Measurements from ENCODE around the gene BCKDHA. TPM values are rescaled to one million over a fixed set of nuclear protein-coding genes. Genes with fewer than 3 reads are reported as not detected.

Gene BCKDHA
- polyA plus RNA-seq, 1 donor, result 16.3 TPM

DNA sequence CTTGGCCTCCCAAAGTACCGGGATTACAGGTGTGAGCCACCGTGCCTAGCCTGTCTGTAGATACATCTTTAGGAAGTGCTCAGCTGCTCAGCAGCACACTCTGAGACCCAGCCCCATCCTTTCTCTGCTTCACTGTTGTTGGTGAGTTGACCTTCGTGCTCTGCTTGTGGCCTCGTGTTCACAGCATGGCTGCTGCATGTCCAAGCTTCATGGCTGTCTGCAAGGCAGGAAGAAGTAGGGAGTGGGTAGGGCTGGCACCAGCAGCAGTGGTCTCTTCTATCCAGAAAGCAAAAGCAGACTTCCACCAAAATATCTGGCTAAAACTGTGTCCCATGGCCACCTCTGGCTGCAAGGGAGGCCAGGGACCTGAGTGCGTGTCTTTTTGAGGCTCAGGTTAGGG is 15.3 kb downstream of the BCKDHA start:
- Histone ChIP-seq H3K4me3 (ENCODE audit: low read length) (no peak overlapping the region), H3K27me3 (ENCODE audit: control insufficient read depth, insufficient read depth, low read length) (no peaks in the 10 kb centered on the region), H3K4me1 (ENCODE audit: control insufficient read depth, insufficient read depth, low read length) (peaks cover 41% of the 10 kb centered on the region), H3K9me3 (ENCODE audit: control insufficient read depth, low read depth, low read length) (no peaks in the 10 kb centered on the region), H3K27ac (ENCODE audit: low read length) (no peak overlapping the region), H3K36me3 (ENCODE audit: control insufficient read depth, insufficient read depth, low read length) (peaks cover 58% of the 10 kb centered on the region)
- DNase-seq, result no peak
- no CpG with 5 or more reads among the region's 5 CpGs for WGBS (ENCODE audit: insufficient coverage, low lambda C conversion rate)

DNA sequence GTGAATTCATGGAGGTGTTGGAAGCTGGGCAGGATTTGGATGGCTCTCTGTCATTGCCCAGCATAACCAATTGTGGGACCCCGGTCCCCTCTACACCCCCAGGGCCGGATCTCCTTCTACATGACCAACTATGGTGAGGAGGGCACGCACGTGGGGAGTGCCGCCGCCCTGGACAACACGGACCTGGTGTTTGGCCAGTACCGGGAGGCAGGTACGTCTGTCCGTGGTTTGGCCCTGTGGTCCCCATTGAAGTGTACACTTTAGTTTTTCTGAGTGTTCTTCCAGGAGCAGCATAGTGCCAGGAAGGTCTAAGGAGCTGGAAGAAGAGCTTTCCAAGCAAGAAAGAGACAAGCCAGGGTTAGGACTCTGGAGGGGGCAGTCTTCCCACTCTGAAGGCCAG is 16.3 kb downstream of the BCKDHA start:
- no peak for DNase-seq
- no peaks in the 10 kb centered on the region for H3K27me3 ChIP-seq (ENCODE audit: control insufficient read depth, insufficient read depth, low read length)
- peaks cover 66% of the 10 kb centered on the region for H3K36me3 ChIP-seq (ENCODE audit: control insufficient read depth, insufficient read depth, low read length)
- no peak overlapping the region for H3K27ac ChIP-seq (ENCODE audit: low read length)
- no peaks in the 10 kb centered on the region for H3K9me3 ChIP-seq (ENCODE audit: control insufficient read depth, low read depth, low read length)
- peaks cover 31% of the 10 kb centered on the region for H3K4me1 ChIP-seq (ENCODE audit: control insufficient read depth, insufficient read depth, low read length)
- WGBS (ENCODE audit: insufficient coverage, low lambda C conversion rate), result no CpG with 5 or more reads among the region's 10 CpGs
- H3K4me3 ChIP-seq (ENCODE audit: low read length), result no peak overlapping the region

DNA sequence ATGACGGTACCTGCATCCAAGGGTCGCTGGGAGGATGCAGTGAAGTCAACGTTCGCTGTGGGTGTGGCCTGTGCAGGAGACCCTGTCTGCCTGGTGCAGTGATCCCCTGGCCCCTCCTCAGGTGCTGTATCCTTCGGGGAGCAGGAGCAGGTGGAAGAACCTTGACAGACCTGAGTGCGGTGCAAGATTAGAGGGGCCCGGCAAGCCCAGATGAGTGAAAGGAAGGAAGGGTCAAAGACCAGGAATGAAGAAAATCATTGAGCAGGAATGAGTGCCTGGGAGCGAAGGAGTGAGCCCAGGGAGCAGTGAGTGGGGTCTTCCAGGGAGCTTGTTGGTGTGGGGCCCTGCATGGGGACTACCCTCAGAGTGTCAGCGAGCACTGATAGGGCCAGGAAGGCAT is 16.8 kb downstream of the BCKDHA start:
- Histone ChIP-seq H3K27ac (ENCODE audit: low read length) (no peak overlapping the region), H3K4me3 (ENCODE audit: low read length) (no peak overlapping the region), H3K9me3 (ENCODE audit: control insufficient read depth, low read depth, low read length) (no peaks in the 10 kb centered on the region), H3K36me3 (ENCODE audit: control insufficient read depth, insufficient read depth, low read length) (peaks cover 70% of the 10 kb centered on the region), H3K4me1 (ENCODE audit: control insufficient read depth, insufficient read depth, low read length) (peaks cover 28% of the 10 kb centered on the region), H3K27me3 (ENCODE audit: control insufficient read depth, insufficient read depth, low read length) (no peaks in the 10 kb centered on the region)
- peak in 1 of 2 donors; percentile 68 for DNase-seq
- no CpG with 5 or more reads among the region's 9 CpGs for WGBS (ENCODE audit: insufficient coverage, low lambda C conversion rate)

DNA sequence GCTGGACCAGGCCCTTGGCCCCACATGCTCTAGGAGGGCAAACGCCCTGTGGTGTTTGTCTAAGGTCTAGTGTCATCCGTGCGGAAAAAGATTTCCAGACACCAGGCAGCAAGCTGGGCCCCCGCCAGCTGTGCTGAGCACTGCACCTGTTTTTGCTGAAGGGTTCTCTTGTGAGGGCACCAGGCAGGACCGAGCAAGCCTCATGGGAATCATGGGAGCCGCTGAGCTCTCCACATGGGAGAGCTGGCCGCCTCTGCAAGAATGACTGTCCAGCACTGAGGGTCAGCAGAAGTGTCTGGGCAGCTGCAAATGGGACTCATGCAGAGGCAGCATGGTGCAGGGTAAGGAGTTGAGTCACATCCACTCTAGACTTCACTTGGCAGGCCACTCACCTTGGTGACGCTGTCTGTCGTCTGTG is 17.5 kb downstream of the BCKDHA start:
- no CpG with 5 or more reads among the region's 9 CpGs for WGBS (ENCODE audit: insufficient coverage, low lambda C conversion rate)
- Histone ChIP-seq H3K4me3 (ENCODE audit: low read length) (no peak overlapping the region), H3K9me3 (ENCODE audit: control insufficient read depth, low read depth, low read length) (no peaks in the 10 kb centered on the region), H3K4me1 (ENCODE audit: control insufficient read depth, insufficient read depth, low read length) (peaks cover 23% of the 10 kb centered on the region), H3K27me3 (ENCODE audit: control insufficient read depth, insufficient read depth, low read length) (no peaks in the 10 kb centered on the region), H3K27ac (ENCODE audit: low read length) (no peak overlapping the region), H3K36me3 (ENCODE audit: control insufficient read depth, insufficient read depth, low read length) (peaks cover 76% of the 10 kb centered on the region)
- no peak for DNase-seq

DNA sequence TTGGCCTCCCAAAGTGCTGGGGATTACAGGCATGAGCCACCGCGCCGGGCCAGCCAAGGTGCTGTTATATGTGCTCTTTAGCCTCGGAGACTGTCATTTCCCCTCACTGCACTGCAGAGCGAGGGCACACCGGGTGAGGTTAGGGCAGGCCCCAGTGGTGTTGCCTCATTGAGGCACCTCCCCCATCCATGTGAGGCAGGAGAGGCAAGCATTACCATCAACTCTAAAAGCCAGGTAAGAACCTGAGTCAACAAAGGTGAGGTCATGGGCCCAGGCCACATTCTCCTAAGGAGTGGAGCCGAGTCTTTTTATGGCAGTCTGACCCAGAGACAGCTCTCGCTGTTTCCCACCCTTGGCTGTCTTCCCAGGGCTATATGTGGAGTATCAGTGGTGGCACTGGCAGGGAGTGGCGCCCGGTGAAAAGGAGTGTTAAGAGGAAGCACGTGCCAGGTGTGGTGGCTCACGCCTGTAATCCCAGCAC is 18.6 kb downstream of the BCKDHA start:
- no peak overlapping the region for H3K4me3 ChIP-seq (ENCODE audit: low read length)
- DNase-seq, result peak; percentile 77 to 98
- H3K27ac ChIP-seq (ENCODE audit: low read length), result peak overlapping the region; percentile 61

DNA sequence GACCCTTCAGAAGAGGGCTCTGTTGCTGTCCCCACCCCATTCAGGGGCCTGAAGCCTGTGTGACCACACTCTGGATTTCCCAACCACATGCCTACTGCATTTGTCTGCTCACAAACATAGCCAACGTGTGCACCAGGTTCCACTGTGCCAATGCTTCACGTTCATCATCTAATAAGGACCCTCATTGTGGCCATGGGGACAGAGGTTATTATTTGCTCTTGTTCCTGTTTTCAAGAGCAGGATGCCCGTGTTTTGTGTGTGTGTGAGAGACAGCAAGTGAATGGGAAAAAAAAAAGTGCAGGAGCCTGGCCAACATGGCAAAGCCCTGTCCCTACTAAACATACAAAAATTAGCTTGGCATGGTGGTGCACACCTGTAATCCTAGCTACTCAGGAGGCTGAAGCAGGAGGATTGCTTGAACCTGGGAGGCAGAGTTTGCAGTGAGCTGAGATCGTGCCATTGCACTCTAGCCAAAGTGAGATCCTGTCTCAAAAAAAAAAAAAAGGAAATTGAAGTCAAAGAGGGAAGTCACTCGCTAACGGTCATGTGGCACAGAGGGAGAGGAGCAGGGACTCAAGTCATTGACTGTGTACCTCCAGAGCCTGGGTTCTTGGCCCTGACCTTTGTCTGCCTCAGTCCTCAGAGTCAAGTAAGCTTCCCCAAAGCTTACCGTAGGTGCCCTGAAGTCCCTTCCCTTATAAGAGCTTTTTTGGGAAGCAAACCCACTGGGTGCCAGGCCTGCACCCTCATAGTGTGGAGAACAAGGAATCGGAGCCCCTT is 22.7 kb downstream of the BCKDHA start:
- H3K4me1 ChIP-seq (ENCODE audit: control insufficient read depth, insufficient read depth, low read length), result peaks cover 34% of the 10 kb centered on the region
- peaks cover 72% of the 10 kb centered on the region for H3K36me3 ChIP-seq (ENCODE audit: control insufficient read depth, insufficient read depth, low read length)
- peak overlapping the region; percentile 60 for H3K27ac ChIP-seq (ENCODE audit: low read length)
- WGBS (ENCODE audit: insufficient coverage, low lambda C conversion rate), result no CpG with 5 or more reads among the region's 8 CpGs
- no peak for DNase-seq
- H3K9me3 ChIP-seq (ENCODE audit: control insufficient read depth, low read depth, low read length), result peaks cover 6% of the 10 kb centered on the region
- H3K27me3 ChIP-seq (ENCODE audit: control insufficient read depth, insufficient read depth, low read length), result no peaks in the 10 kb centered on the region
- no peak overlapping the region for H3K4me3 ChIP-seq (ENCODE audit: low read length)

More for the DNA sequence above, 18.6 kb downstream of the BCKDHA start:
- WGBS (ENCODE audit: insufficient coverage, low lambda C conversion rate), result no CpG with 5 or more reads among the region's 12 CpGs
- H3K36me3 ChIP-seq (ENCODE audit: control insufficient read depth, insufficient read depth, low read length), result peaks cover 77% of the 10 kb centered on the region
- peaks cover 30% of the 10 kb centered on the region for H3K4me1 ChIP-seq (ENCODE audit: control insufficient read depth, insufficient read depth, low read length)
- H3K9me3 ChIP-seq (ENCODE audit: control insufficient read depth, low read depth, low read length), result no peaks in the 10 kb centered on the region
- no peaks in the 10 kb centered on the region for H3K27me3 ChIP-seq (ENCODE audit: control insufficient read depth, insufficient read depth, low read length)

DNA sequence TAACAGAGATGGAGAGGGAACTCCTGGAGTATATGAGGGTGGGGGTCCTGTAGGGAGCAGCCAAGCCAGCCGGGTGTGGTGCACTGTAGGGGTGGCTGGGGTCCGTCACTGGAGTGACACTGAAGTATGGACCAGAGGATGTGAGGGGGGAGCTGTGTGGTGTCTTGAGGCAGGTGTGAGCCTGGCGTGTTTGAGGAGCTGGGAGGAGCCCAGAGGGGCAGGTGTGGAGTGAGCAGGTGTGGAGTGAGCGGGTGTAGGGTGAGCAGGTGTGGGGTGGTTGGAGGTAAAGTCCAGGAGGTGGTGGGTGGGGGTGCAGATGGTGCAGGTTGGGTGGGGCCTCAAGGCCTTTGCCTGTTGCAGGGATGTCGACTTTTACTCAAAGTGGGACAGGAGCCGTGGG is 23.7 kb downstream of the BCKDHA start:
- Histone ChIP-seq H3K4me1 (ENCODE audit: control insufficient read depth, insufficient read depth, low read length) (peaks cover 40% of the 10 kb centered on the region), H3K36me3 (ENCODE audit: control insufficient read depth, insufficient read depth, low read length) (peaks cover 75% of the 10 kb centered on the region), H3K27ac (ENCODE audit: low read length) (peak overlapping the region; percentile 60)

DNA sequence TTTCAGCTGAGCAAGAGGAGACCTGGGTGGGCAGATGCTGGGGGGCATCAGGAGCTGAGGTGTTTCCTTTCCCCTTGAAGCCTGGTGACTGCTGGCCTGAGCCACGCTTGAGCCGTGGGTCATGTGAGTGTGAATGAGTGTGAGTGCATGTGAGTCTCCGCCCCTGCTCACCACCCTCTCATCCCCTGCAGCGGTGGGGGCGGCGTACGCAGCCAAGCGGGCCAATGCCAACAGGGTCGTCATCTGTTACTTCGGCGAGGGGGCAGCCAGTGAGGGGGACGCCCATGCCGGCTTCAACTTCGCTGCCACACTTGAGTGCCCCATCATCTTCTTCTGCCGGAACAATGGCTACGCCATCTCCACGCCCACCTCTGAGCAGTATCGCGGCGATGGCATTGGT is 24.4 kb downstream of the BCKDHA start:
- DNase-seq, result no peak
- whole genome bisulfite sequencing (ENCODE audit: insufficient coverage, low lambda C conversion rate), result no CpG with 5 or more reads among the region's 20 CpGs
- Histone ChIP-seq H3K27ac (ENCODE audit: low read length) (peak overlapping the region; percentile 41), H3K27me3 (ENCODE audit: control insufficient read depth, insufficient read depth, low read length) (no peaks in the 10 kb centered on the region), H3K36me3 (ENCODE audit: control insufficient read depth, insufficient read depth, low read length) (peaks cover 70% of the 10 kb centered on the region), H3K4me3 (ENCODE audit: low read length) (no peak overlapping the region), H3K4me1 (ENCODE audit: control insufficient read depth, insufficient read depth, low read length) (peaks cover 38% of the 10 kb centered on the region), H3K9me3 (ENCODE audit: control insufficient read depth, low read depth, low read length) (peaks cover 10% of the 10 kb centered on the region)

More for the DNA sequence above, 23.7 kb downstream of the BCKDHA start:
- peaks cover 10% of the 10 kb centered on the region for H3K9me3 ChIP-seq (ENCODE audit: control insufficient read depth, low read depth, low read length)
- no peaks in the 10 kb centered on the region for H3K27me3 ChIP-seq (ENCODE audit: control insufficient read depth, insufficient read depth, low read length)
- peak; percentile 76 to 88 for DNase-seq
- H3K4me3 ChIP-seq (ENCODE audit: low read length), result no peak overlapping the region
- no CpG with 5 or more reads among the region's 6 CpGs for WGBS (ENCODE audit: insufficient coverage, low lambda C conversion rate)

DNA sequence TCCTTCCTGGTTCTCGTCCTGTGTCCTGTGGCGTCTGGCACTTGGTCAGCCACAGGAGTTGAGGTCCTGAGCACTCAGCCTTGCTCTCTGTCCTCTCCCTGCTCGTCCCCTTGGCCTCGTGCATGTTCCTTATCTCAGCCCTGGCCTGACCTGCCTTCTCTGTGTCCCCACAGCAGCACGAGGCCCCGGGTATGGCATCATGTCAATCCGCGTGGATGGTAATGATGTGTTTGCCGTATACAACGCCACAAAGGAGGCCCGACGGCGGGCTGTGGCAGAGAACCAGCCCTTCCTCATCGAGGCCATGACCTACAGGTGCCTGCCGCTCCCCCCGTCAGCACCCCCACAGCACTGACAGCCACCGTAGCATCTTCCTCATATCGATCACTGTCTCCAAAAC is 24.8 kb downstream of the BCKDHA start:
- H3K4me1 ChIP-seq (ENCODE audit: control insufficient read depth, insufficient read depth, low read length), result peaks cover 38% of the 10 kb centered on the region
- peaks cover 10% of the 10 kb centered on the region for H3K9me3 ChIP-seq (ENCODE audit: control insufficient read depth, low read depth, low read length)
- DNase-seq, result no peak
- H3K36me3 ChIP-seq (ENCODE audit: control insufficient read depth, insufficient read depth, low read length), result peaks cover 68% of the 10 kb centered on the region
- no CpG with 5 or more reads among the region's 18 CpGs for WGBS (ENCODE audit: insufficient coverage, low lambda C conversion rate)
- no peaks in the 10 kb centered on the region for H3K27me3 ChIP-seq (ENCODE audit: control insufficient read depth, insufficient read depth, low read length)
- no peak overlapping the region for H3K4me3 ChIP-seq (ENCODE audit: low read length)
- no peak overlapping the region for H3K27ac ChIP-seq (ENCODE audit: low read length)

DNA sequence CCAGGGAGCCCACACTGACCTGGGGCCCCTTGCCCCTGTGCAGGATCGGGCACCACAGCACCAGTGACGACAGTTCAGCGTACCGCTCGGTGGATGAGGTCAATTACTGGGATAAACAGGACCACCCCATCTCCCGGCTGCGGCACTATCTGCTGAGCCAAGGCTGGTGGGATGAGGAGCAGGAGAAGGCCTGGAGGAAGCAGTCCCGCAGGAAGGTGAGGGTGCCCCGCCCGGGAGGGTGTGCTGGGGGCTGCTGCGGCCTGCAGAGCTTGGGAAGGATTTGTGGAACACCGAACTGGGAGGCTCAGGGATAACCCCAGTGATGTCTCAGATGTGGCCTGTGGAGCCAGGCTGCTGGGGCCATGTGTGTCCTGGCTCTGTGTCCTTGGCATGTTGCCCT is 25.3 kb downstream of the BCKDHA start:
- no peak overlapping the region for H3K4me3 ChIP-seq (ENCODE audit: low read length)
- no peaks in the 10 kb centered on the region for H3K27me3 ChIP-seq (ENCODE audit: control insufficient read depth, insufficient read depth, low read length)
- peaks cover 40% of the 10 kb centered on the region for H3K4me1 ChIP-seq (ENCODE audit: control insufficient read depth, insufficient read depth, low read length)
- peaks cover 10% of the 10 kb centered on the region for H3K9me3 ChIP-seq (ENCODE audit: control insufficient read depth, low read depth, low read length)
- no peak for DNase-seq
- WGBS (ENCODE audit: insufficient coverage, low lambda C conversion rate), result no CpG with 5 or more reads among the region's 12 CpGs
- H3K27ac ChIP-seq (ENCODE audit: low read length), result no peak overlapping the region
- H3K36me3 ChIP-seq (ENCODE audit: control insufficient read depth, insufficient read depth, low read length), result peaks cover 67% of the 10 kb centered on the region

All from large intestine (tissue), 3 donors.